Measurements from ENCODE around the gene PTPRN2.
"Not testable (repeated sequence)": the region's sequence is repeated elsewhere in the genome, so short reads cannot be mapped to it uniquely, and the experiment has no call there.

PTPRN2 gene

GRCh38 chr7:157597562-157597961, 990.1 kb downstream of the PTPRN2 start:
- no peak for TF ChIP-seq ZFX (IDR thresholded peaks at IDR 0.05; ENCODE audit: borderline replicate concordance)
- no peak for TF ChIP-seq CTCF (IDR thresholded peaks at IDR 0.05)
- H3K27ac ChIP-seq = no peak overlapping the region

- H3K27ac ChIP-seq = no peak overlapping the region
- TF ChIP-seq CTCF (IDR thresholded peaks at IDR 0.05) = no peak
- TF ChIP-seq ZFX (IDR thresholded peaks at IDR 0.05; ENCODE audit: borderline replicate concordance) = no peak
These were observed 990.7 kb downstream of the PTPRN2 start for GRCh38 chr7:157596881-157597280.

DNA sequence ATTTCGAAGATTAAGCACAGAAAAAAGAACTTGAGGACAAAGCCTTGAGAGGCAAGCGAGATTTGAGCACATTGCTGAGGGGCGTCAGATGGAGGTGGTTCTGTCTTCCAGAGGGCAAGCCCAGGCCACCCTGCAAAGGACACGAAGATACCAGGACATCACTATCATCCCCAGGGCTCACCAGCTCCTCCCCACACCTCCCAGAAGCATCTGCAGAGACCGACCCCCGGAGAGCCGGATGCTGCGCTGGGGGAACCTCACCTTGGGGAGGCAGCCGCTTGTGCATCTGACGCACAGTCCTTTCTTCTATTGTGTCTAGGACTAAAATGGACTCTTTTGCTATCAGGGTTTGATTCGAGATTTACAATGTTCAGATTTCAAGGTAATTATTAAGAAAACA, 991.2 kb downstream of the PTPRN2 start:
- H3K27ac ChIP-seq = no peak overlapping the region
- no peak for TF ChIP-seq CTCF (IDR thresholded peaks at IDR 0.05)
- no peak for TF ChIP-seq ZFX (IDR thresholded peaks at IDR 0.05; ENCODE audit: borderline replicate concordance)

- TF ChIP-seq CTCF (IDR thresholded peaks at IDR 0.05) (no peak), ZFX (IDR thresholded peaks at IDR 0.05; ENCODE audit: borderline replicate concordance) (no peak)
- no peak overlapping the region for H3K27ac ChIP-seq
These were observed 991.6 kb downstream of the PTPRN2 start for GRCh38 chr7:157596026-157596425.

DNA sequence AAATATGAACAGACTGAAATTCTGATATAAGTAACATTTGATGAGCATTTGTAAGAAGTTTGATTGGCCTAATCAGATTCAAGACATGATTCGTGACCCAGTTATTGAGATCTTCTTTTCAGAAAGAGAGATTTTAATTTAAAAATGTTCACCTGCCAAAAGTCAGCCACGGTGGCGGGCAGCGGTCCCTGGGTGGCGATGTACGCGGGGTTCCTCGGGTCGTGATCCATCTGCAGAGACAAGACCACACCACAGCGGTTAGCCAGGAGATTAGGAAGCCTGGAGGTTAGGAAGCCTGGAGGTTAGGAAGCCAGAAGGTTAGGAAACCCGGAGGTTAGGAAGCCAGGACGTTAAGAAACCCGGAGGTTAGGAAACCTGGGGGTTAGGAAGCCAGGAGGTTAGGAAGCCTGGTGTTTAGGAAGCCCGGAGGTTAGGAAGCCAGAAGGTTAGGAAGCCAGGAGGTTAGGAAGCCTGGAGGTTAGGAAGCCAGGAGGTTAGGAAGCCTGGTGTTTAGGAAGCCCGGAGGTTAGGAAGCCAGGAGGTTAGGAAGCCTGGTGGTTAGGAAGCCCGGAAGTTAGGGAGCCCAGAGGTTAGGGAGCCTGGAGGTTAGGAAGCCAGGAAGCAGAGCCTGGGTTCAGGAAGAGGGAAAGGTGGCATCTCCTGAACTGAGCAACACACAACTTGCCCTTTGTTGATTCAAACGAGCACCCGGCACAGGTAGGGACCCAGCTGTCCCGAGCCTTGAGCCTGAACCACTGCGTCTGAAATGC, 992.4 kb downstream of the PTPRN2 start:
- H3K27ac ChIP-seq = no peak overlapping the region
- TF ChIP-seq ZFX (IDR thresholded peaks at IDR 0.05; ENCODE audit: borderline replicate concordance) (no peak), CTCF (IDR thresholded peaks at IDR 0.05) (no peak)

- no peak overlapping the region for H3K27ac ChIP-seq
- no peak for TF ChIP-seq ZFX (IDR thresholded peaks at IDR 0.05; ENCODE audit: borderline replicate concordance)
- TF ChIP-seq CTCF (IDR thresholded peaks at IDR 0.05) = no peak
These were observed 993.3 kb downstream of the PTPRN2 start for GRCh38 chr7:157594306-157594705.

DNA sequence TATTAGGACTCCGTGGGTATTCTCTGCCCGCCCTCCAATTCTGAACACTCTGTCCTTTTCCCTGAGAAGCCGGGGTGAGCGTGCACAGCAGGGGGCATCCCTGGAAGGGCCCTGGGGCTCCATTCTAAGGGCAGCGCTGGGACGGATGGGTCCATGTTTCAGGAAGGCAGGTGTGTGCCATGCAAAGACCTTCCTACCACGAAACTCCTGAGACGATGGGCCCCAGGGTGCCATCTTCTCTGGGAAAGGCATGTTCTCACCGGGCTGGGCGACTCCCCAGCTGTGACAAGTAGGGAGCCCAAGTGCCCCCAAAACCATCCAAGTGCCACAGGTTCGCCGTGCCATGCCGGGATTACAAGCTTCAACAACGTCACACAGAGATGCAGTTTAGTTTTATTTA, 994.1 kb downstream of the PTPRN2 start:
- no peak overlapping the region for H3K27ac ChIP-seq
- no peak for TF ChIP-seq CTCF (IDR thresholded peaks at IDR 0.05)
- no peak for TF ChIP-seq ZFX (IDR thresholded peaks at IDR 0.05; ENCODE audit: borderline replicate concordance)

DNA sequence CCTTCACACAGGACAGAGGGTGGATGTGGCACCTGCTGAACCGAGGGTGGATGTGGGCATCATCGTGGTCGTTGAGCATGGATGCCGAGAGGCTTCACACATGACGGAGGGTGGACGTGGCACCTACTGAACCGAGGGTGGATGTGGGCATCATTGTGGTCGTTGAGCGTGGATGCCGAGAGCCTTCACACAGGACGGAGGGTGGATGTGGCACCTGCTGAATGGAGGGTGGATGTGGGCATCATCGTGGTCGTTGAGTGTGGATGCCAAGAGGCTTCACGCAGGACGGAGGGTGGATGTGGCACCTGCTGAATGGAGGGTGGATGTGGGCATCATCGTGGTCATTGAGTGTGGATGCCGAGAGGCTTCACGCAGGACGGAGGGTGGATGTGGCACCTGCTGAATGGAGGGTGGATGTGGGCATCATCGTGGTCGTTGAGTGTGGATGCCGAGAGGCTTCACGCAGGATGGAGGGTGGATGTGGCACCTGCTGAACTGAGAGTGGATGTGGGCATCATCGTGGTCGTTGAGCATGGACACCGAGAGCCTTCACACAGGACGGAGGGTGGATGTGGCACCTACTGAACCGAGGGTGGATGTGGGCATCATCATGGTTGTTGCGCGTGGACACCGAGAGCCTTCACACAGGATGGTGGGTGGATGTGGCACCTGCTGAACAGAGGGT, 994.8 kb downstream of the PTPRN2 start:
- H3K27ac ChIP-seq = not testable (repeated sequence)
